Left renal cortex interstitium (tissue), 4 donors: ENCODE results near the gene XRRA1. TPM values are rescaled to one million over a fixed set of nuclear protein-coding genes. Genes with fewer than 3 reads are reported as not detected.
A peak's percentile ranks its signal among the peaks of the same experiment; 100 is the strongest.
"Not testable (repeated sequence)": the region's sequence is repeated elsewhere in the genome, so short reads cannot be mapped to it uniquely, and the experiment has no call there.

Source experiments
- DNase-seq, 4 donors: peaks; one replicate each; pipeline ENCODE4 v3.0.0-alpha.2; 2013; ENCODE audit warnings: low read depth in 4 of 4, low spot score in 2 of 4, missing footprints in 1 of 4
- polyA plus RNA-seq, 4 donors: library from polyadenylated mRNA; unstranded; fragments of 120-200 nt; gene quantifications; one replicate each; pipeline ENCODE4 v1.2.1, GENCODE V29; 2013; ENCODE audit not compliant: insufficient read length in 4 of 4

The XRRA1 gene
- polyA plus RNA-seq, 4 donors, result 9.2 to 16.4 (median 13.7) TPM

DNA sequence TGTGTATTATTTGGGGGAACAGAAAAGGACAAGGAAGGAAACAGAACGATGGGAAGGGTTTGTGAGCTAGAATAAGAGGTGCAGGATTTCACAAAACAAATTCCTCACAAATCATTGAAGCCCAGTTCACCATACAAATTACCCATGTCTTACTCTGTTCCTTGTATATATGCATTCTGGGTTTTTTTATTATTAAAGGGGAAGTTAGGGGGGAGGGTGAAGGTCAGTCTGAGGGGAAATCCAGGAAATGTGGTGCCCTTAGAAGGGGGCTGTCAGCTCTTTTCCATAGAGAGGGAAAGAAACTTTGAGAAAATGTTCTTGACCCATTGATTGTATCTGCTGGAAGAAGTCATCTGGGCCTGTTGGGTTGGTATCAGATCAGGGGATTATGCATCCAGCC is 109.4 kb downstream of the XRRA1 start:
- no peak for DNase-seq

- no peak for DNase-seq
These were observed 110.7 kb downstream of the XRRA1 start for GRCh38 chr11:74838188-74838587.

DNA sequence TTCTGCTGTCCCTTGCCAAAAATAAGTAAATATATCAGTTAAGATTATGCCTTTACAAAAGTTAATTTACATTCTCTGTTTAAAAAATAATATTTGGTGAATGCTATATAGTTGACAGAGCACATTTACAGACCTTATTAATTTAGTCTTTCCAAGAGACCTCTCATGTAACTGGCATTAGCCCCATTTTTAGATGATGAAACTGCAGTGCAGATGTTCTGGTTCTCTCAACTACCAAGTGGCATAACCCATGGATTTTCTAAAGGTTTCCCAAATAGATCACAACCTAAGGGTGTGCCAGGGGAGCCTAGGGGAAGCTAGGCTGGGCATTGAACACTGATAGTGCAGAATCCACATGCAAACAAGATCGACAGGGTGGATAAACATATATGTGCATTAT is 111.7 kb downstream of the XRRA1 start:
- DNase-seq, result no peak

DNA sequence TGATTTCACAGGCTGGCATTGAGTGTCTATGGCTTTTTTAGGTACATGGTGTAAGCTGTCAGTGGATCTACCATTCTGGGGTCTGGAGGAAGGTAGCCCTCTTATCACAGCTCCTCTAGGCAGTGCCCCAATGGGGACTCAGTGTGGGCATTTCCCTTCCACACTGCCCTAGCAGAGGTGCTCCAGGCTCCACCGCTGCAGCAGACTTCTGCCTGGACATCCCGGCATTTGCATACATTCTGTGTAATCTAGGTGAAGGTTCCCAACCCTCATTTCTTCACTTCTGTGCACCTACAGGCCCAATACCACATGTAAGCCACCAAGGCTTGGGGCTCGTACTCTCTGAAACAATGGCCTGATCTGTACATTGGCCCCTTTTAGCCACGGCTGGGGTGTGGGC is 122.0 kb downstream of the XRRA1 start:
- no peak for DNase-seq

GRCh38 chr11:74825596-74825995 is 123.3 kb downstream of the XRRA1 start:
- DNase-seq, result not testable (repeated sequence)

DNA sequence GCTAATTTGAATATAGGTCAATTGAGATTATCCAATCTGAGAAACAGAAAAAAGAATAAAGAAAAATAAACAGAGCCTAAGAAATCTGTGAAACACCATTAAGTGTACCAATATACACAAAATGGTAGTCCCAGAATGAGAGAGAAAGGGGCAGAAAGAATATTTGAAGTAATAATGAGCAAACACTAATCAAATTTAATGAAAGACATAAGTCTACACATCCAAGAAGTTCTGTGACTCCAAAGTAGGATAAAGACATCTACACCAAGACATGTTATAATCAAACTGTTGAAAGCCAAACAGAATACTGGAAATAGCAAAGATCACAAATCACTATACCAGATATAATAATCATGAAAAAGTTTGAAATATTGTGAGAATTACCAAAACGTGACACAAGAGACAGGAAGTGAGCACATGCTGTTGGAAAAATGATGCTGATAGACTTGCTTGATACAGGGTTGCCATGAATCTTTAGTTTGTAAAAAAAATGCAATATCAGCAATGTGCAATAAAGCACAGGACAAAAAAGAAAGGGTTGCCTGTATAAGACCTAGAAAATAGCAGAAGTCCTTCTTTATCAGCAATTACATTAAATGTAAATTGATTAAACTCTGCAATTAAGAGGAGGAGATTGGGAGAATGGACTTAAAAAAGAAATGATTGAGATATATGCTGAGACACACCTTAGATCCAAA is 124.5 kb downstream of the XRRA1 start:
- DNase-seq, result no peak

DNA sequence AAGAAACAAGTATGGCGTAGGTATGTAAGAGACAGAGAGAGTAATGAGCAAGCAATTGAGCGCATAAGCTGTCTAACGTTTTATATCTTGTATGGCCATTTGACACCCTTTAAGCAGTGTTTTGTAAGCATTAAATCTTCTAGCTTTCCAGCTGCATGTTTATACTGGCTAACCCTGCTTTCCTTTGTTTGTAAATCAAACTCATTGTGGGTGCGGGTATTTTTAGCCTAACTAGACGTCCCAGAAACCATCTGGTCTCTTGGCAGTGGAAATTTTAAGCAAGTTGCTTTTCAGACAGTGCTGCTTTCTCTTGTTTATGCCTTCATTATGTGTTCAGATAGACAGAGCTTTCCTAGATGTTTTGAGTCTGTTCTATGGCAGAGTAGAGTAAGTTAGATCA is 126.7 kb downstream of the XRRA1 start:
- peak; percentile 68 to 90 (median 86) for DNase-seq

DNA sequence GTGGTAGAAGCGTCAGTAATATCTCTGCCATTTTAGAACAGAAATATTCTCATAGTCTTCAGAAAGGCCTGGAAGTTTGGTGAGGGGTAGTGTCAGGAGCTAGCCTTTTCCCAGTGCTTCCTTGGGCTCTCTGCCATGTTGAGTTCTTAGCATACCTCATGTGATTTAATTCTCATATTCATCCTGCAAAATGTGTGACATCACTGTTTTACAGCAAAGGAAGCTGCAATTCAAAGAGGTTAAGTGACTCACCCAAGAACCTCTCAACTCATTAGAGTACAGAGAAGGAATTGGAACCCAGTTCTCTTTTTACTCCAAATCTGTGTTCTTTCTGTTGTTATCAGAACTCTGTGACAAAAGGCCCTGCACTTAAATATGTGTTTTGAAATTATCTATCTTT is 128.1 kb downstream of the XRRA1 start:
- DNase-seq, result no peak

DNA sequence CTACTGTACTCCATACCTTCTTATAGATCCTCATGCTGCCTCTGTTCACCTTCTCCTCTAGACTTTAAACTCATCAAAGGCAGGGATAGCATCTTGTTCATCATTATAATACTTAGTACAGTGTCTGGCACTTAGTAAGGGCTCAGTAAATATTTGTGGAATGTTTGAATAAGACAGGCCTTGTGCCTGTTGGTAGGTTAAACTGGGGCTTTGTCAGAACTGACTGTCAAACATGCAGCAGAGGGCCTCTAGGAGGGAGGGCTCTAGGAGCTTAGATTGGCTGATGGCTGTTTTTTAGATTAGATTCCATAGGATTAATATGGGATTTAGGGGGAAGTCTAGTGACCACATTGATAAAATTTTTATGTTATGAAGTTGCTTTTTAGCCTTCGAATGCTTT is 129.5 kb downstream of the XRRA1 start:
- no peak for DNase-seq

DNA sequence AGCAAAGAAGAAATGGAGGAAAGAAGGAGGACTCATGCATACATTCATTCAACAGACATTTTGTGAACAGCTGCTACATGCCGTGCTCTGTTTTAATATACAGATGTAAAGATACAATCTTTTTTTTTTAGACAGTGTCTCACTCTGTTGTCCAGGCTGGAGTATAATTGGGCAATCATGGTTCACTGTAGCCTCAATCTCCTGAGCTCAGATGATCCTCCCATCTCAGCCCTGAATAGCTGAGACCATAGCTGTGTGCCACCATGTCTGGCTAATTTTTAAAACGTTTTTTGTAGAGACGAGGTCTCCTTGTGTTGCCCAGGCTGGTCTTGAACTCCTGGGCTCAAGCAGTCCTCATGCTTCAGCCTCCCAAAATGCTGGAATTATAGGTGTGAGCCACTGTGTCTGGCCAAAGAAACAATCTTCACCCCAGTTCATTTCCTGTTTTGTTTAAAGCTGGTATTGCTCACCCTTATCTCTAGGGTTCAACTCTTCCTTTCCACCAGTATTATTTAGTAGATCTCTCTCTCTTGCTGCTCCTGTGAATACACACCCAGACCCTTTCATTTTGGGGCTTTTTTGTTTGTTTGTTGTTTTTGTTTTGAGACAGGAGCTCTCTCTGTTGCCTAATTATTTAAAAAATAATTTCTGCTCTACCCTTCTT is 130.5 kb downstream of the XRRA1 start:
- DNase-seq, result no peak

GRCh38 chr11:74816664-74817063 is 132.2 kb downstream of the XRRA1 start:
- DNase-seq, result no peak

GRCh38 chr11:74815966-74816365 is 132.9 kb downstream of the XRRA1 start:
- no peak for DNase-seq

GRCh38 chr11:74809801-74810200 is 139.1 kb downstream of the XRRA1 start:
- DNase-seq, result no peak

- no peak for DNase-seq
These were observed 142.6 kb downstream of the XRRA1 start for GRCh38 chr11:74806267-74806666.

DNA sequence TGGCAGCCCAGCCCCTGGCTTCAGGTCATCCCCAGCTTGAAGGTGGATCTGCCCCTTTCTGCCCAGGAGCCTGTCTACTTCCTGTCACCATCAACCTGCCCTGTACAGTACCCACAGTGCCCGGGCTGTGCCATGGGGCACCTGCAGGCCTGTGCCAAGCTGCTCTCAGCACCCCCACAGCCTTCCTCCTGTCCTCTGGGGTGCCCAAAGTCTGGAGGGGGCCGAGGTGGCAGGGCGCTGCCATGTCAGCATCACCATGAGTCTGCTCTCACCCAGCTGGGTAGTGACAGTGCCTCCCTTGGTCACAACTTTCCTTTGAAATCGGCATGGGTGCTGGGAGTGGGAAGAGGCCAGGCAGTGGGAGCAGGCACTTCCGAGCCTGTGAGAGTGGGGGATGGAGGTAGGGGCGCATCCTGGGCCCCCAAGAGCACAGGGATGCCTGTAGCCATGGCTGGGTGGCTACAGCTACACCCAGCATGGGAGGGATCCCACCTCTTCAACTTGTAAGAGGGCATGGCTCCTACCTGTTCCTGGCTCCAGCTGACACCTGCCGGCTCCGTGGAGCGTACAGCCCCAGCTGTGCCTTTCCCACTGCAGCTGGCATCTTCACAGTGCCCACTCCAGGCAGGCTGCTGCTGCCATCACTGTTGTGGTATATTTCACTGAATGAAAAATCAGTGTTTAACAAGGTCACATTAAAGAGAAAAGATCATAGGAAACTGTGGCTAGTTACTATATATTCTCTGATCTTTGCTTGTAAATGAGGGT is 157.4 kb downstream of the XRRA1 start:
- no peak for DNase-seq

Other genes starting within 250 kb of the XRRA1 start
- gene CHRDL2, start 217.7 kb downstream of the XRRA1 start, polyA plus RNA-seq, result under 1 TPM; 0.19 to 0.99 (median 0.54) TPM
- gene RNF169, start 200.2 kb downstream of the XRRA1 start, polyA plus RNA-seq, result 10 to 100 TPM; 14.3 to 19.3 (median 18.3) TPM
- gene SPCS2, start 175 bp upstream of the XRRA1 start, polyA plus RNA-seq, result 100 to 1,000 TPM; 195 to 255 (median 212) TPM
- gene NEU3, start 39.8 kb upstream of the XRRA1 start, polyA plus RNA-seq, result 10 to 100 TPM in 2 of 4 donors, 1 to 10 TPM in 2; 9.0 to 13.2 (median 11.2) TPM
- under 1 TPM in 3 of 4 donors, not detected in 1; 0.01 to 0.06 (median 0.03) TPM for gene OR2AT4, start 147.8 kb upstream of the XRRA1 start, polyA plus RNA-seq
- 10 to 100 TPM in 1 of 4 donors, 1 to 10 TPM in 3; 6.3 to 11.7 (median 8.4) TPM for gene SLCO2B1, start 202.0 kb upstream of the XRRA1 start, polyA plus RNA-seq